ENCODE measurements around the gene TTC4.

DNA sequence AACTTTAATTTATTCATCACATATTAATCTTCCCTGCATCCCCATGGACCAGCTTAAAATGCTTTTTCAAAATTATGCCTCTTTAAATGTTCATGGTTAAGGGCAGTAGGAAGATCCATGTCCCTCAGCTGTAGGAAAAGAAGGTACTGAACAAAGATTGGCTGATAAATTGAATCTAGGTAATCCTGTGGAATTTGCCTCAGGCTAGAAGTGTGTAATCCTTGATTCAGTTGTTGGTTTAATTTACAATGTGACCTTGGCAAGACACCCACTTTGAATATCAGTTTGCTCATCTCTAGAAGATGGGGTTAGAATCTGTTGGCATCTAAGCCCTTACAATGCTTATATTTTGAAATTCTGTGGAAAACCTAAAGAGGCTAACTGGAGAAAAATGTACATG is 6.1 kb downstream of the TTC4 start:
- TF ChIP-seq CTCF (conservative IDR thresholded peaks at IDR 0.05; ENCODE audit: low read depth, low read length) (no peak), EZH2 (IDR thresholded peaks at IDR 0.05; ENCODE audit: low read length, unreplicated experiment) (no peak), EZH2phosphoT487 (IDR thresholded peaks at IDR 0.05; ENCODE audit: borderline replicate concordance, low read length) (no peak)
